Astrocyte (in vitro differentiated cells and primary cell): ENCODE measurements around the gene NAT9. TPM values are rescaled to one million over a fixed set of nuclear protein-coding genes. Genes with fewer than 3 reads are reported as not detected.
A peak's percentile ranks its signal among the peaks of the same experiment; 100 is the strongest.

Experiments
- DNase-seq: peaks from one replicate; pipeline ENCODE4 v3.0.0-alpha.2; 2010; ENCODE audit warnings: low read depth
- FAIRE-seq: peaks from 2 replicates; lab custom pipeline; 2011; peaks lifted over from hg19 to GRCh38; lab: Jason Lieb, UNC
- H2AFZ ChIP-seq: 2 replicates; pipeline ENCODE4 v1.6.0; 2012; ENCODE audit warnings: low read depth, low read length, inconsistent platforms
- H3K27ac ChIP-seq: 2 replicates; pipeline ENCODE4 v1.5.1; 2011; ENCODE audit warnings: low read depth, low read length, inconsistent platforms
- H3K27me3 ChIP-seq: 2 replicates; pipeline ENCODE4 v1.6.0; 2011; ENCODE audit warnings: low read length, inconsistent platforms; ENCODE audit not compliant: insufficient read depth
- H3K36me3 ChIP-seq: 2 replicates; pipeline ENCODE4 v1.5.1; 2011; ENCODE audit warnings: low read length, inconsistent platforms; ENCODE audit not compliant: insufficient read depth
- H3K4me1 ChIP-seq: 2 replicates; pipeline ENCODE4 v1.5.1; 2011; ENCODE audit warnings: low read length, inconsistent platforms; ENCODE audit not compliant: insufficient read depth
- H3K4me2 ChIP-seq: 2 replicates; pipeline ENCODE4 v1.6.0; 2012; ENCODE audit warnings: low read length, inconsistent platforms
- H3K4me3 ChIP-seq: 2 replicates; pipeline ENCODE4 v1.5.1; 2011; ENCODE audit warnings: low read depth, mild to moderate bottlenecking, low read length, inconsistent platforms; ENCODE audit not compliant: insufficient read depth
- H3K79me2 ChIP-seq: 2 replicates; pipeline ENCODE4 v1.6.0; 2012; ENCODE audit warnings: mild to moderate bottlenecking, low read length, inconsistent platforms; ENCODE audit not compliant: insufficient read depth
- H3K9ac ChIP-seq: 2 replicates; pipeline ENCODE4 v1.6.0; 2012; ENCODE audit warnings: mild to moderate bottlenecking, low read length, inconsistent platforms
- H3K9me3 ChIP-seq: 2 replicates; pipeline ENCODE4 v1.5.1; 2012; ENCODE audit warnings: low read depth, mild to moderate bottlenecking, low read length, inconsistent platforms; ENCODE audit not compliant: insufficient read depth
- H4K20me1 ChIP-seq: 2 replicates; pipeline ENCODE4 v1.6.0; 2012; ENCODE audit warnings: low read length, inconsistent platforms; ENCODE audit not compliant: insufficient read depth
- H3K27ac Mint-ChIP-seq: one replicate; pipeline ENCODE4 v1.8.0; 2021; ENCODE audit warnings: mild to moderate bottlenecking, mixed read lengths; ENCODE audit not compliant: unreplicated experiment
- H3K27me3 Mint-ChIP-seq: one replicate; pipeline ENCODE4 v1.8.0; 2021; ENCODE audit warnings: low read depth, mixed read lengths; ENCODE audit not compliant: unreplicated experiment
- H3K36me3 Mint-ChIP-seq: one replicate; pipeline ENCODE4 v1.8.0; 2021; ENCODE audit warnings: low read depth, mixed read lengths; ENCODE audit not compliant: unreplicated experiment
- H3K4me1 Mint-ChIP-seq: one replicate; pipeline ENCODE4 v1.8.0; 2021; ENCODE audit warnings: low read depth, mixed read lengths; ENCODE audit not compliant: unreplicated experiment
- H3K4me3 Mint-ChIP-seq: one replicate; pipeline ENCODE4 v1.8.0; 2021; ENCODE audit warnings: mild to moderate bottlenecking, moderate library complexity, mixed read lengths; ENCODE audit not compliant: unreplicated experiment
- H3K9me3 Mint-ChIP-seq: one replicate; pipeline ENCODE4 v1.8.0; 2021; ENCODE audit warnings: mild to moderate bottlenecking, mixed read lengths; ENCODE audit not compliant: unreplicated experiment
- EZH2 ChIP-seq: IDR thresholded peaks from 2 replicates; pipeline ENCODE4 v1.6.1; 2012; ENCODE audit warnings: mild to moderate bottlenecking, low read length, inconsistent platforms; ENCODE audit not compliant: insufficient read depth
- total RNA-seq: library from RNA; stranded (reverse); gene quantifications from 2 replicates; pipeline ENCODE4 v1.2.1, GENCODE V29; 2021
- TF ChIP-seq, protein P1 (sequence below): IDR thresholded peaks from 2 replicates; pipeline ENCODE4 v1.5.1; 2011; ENCODE audit warnings: low read depth, mild to moderate bottlenecking, inconsistent platforms, low read length, moderate library complexity; ENCODE audit not compliant: insufficient read depth

The NAT9 gene
- total RNA-seq, 1 donor from 2014 or later = 58.4 TPM

DNA sequence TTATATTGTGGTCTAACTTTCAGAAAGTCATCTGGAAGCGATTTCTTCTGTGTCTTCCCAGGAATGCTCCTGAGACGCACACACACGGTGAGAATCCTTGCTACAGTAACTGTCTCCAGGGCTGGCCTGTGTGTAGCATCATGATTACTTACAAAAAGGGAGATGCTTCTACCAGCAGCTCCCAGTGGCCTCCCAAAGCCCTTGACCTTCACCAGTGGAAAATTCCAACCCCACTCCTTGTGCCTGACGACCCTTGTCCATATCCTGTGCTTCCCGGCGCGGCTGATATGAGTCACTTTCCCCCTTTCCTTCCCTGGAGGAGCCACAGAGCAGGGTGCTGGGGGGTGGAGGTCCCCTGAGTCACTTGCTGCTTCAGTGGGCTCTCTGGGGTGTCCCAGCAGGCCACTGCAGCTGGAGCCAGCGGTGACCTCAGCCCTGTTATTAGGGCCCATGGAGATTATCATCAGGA is 22.1 kb upstream of the NAT9 start:
- Histone ChIP-seq H3K4me2 (peak overlapping the region; percentile 57), H2AFZ (no peak overlapping the region), H3K4me3 (no peak overlapping the region), H4K20me1 (peaks cover 33% of the 10 kb centered on the region), H3K4me1 (peaks cover 15% of the 10 kb centered on the region), H3K36me3 (peaks cover 18% of the 10 kb centered on the region), H3K9me3 (no peaks in the 10 kb centered on the region), H3K27ac (peak overlapping the region; percentile 0), H3K27me3 (no peaks in the 10 kb centered on the region), H3K79me2 (no peaks in the 10 kb centered on the region), H3K9ac (no peak overlapping the region)
- no peak overlapping the region for H3K4me3 Mint-ChIP-seq
- H3K27me3 Mint-ChIP-seq = no peaks in the 10 kb centered on the region
- peaks cover 13% of the 10 kb centered on the region for H3K4me1 Mint-ChIP-seq
- peak overlapping the region; percentile 48 for H3K27ac Mint-ChIP-seq
- no peak for DNase-seq
- peaks cover 34% of the 10 kb centered on the region for H3K36me3 Mint-ChIP-seq
- H3K9me3 Mint-ChIP-seq = no peaks in the 10 kb centered on the region
- FAIRE-seq = no peak
- TF ChIP-seq, protein P1, sequence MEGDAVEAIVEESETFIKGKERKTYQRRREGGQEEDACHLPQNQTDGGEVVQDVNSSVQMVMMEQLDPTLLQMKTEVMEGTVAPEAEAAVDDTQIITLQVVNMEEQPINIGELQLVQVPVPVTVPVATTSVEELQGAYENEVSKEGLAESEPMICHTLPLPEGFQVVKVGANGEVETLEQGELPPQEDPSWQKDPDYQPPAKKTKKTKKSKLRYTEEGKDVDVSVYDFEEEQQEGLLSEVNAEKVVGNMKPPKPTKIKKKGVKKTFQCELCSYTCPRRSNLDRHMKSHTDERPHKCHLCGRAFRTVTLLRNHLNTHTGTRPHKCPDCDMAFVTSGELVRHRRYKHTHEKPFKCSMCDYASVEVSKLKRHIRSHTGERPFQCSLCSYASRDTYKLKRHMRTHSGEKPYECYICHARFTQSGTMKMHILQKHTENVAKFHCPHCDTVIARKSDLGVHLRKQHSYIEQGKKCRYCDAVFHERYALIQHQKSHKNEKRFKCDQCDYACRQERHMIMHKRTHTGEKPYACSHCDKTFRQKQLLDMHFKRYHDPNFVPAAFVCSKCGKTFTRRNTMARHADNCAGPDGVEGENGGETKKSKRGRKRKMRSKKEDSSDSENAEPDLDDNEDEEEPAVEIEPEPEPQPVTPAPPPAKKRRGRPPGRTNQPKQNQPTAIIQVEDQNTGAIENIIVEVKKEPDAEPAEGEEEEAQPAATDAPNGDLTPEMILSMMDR = no peak
- TF ChIP-seq EZH2 = no peak

DNA sequence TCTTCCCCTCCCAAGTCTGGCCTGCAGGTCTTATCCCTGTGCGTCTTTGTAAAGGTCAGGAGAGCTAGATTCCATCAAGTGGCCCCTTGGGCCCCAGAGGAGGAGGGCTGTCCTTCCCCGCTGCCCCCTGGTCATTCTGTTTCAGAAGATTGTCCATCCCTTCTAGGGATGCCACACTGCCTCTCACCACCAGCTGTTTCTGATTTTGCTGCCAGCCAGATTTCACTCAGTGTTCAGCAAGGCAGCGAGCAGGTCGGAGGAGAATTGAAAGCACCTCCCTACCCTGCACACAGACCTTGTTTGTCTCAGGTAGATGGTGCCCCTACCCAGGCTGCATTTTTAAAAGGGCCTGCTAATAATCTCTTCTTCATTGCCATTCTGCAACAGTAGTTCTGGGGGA is 21.7 kb upstream of the NAT9 start:
- peak overlapping the region; percentile 0 for H3K27ac ChIP-seq
- Mint-ChIP-seq H3K9me3 (no peaks in the 10 kb centered on the region), H3K4me1 (peaks cover 13% of the 10 kb centered on the region), H3K27me3 (no peaks in the 10 kb centered on the region), H3K36me3 (peaks cover 34% of the 10 kb centered on the region), H3K27ac (no peak overlapping the region), H3K4me3 (no peak overlapping the region)
- peaks cover 21% of the 10 kb centered on the region for H3K36me3 ChIP-seq
- no peak overlapping the region for H2AFZ ChIP-seq
- H3K4me2 ChIP-seq = peak overlapping the region; percentile 57
- peaks cover 15% of the 10 kb centered on the region for H3K4me1 ChIP-seq
- no peaks in the 10 kb centered on the region for H3K27me3 ChIP-seq
- TF ChIP-seq, protein P1 = no peak
- no peak for TF ChIP-seq EZH2
- DNase-seq (no peak), FAIRE-seq (no peak)
- H3K9ac ChIP-seq = no peak overlapping the region
- H4K20me1 ChIP-seq = peaks cover 33% of the 10 kb centered on the region
- H3K79me2 ChIP-seq = no peaks in the 10 kb centered on the region
- no peaks in the 10 kb centered on the region for H3K9me3 ChIP-seq
- no peak overlapping the region for H3K4me3 ChIP-seq

DNA sequence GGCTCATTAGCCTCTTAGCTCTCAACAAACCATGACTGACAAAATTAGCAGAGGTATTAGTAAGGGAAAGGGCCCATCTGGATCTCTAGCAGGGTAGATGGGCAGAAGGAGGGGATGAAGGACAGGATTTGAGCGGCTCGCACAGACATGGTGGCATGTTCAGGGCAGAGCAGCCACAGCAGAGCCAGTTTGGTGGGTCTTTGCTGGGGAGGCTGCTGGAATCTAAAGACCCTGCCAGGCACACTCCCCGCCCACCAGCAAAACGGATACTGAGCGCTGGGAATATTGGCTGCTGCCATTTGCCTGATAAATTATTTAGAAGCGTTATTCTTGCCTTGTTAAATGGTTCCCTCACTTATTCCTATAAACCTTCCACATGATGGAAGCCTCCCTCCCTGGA is 20.7 kb upstream of the NAT9 start:
- H3K27me3 Mint-ChIP-seq = no peaks in the 10 kb centered on the region
- Histone ChIP-seq H3K9me3 (no peaks in the 10 kb centered on the region), H4K20me1 (peaks cover 33% of the 10 kb centered on the region), H3K4me3 (no peak overlapping the region), H3K36me3 (peaks cover 21% of the 10 kb centered on the region), H3K9ac (no peak overlapping the region), H3K27ac (no peak overlapping the region), H3K79me2 (no peaks in the 10 kb centered on the region), H3K27me3 (no peaks in the 10 kb centered on the region), H3K4me1 (peaks cover 15% of the 10 kb centered on the region), H3K4me2 (no peak overlapping the region), H2AFZ (no peak overlapping the region)
- H3K27ac Mint-ChIP-seq = peak overlapping the region; percentile 8
- no peaks in the 10 kb centered on the region for H3K9me3 Mint-ChIP-seq
- peaks cover 31% of the 10 kb centered on the region for H3K36me3 Mint-ChIP-seq
- H3K4me3 Mint-ChIP-seq = no peak overlapping the region
- TF ChIP-seq, protein P1 = no peak
- TF ChIP-seq EZH2 = no peak
- H3K4me1 Mint-ChIP-seq = peaks cover 13% of the 10 kb centered on the region
- DNase-seq (no peak), FAIRE-seq (no peak)
